GM12878 (cell line): ENCODE data around the gene LGALS4. TPM values are rescaled to one million over a fixed set of nuclear protein-coding genes. Genes with fewer than 3 reads are reported as not detected.
"Not testable (repeated sequence)": the region's sequence is repeated elsewhere in the genome, so short reads cannot be mapped to it uniquely, and the experiment has no call there.

Source experiments
- ATAC-seq: fragments of 200-7000 bp; cut with Tn5 transposase; 3 replicates; pipeline ENCODE4 v1.9.1; 2020; ENCODE audit warnings: mild to moderate bottlenecking, moderate library complexity
- BruUV-seq: library from RNA; stranded (reverse); fragments of 400-500 nt; replicated peaks from 2 replicates; lab custom pipeline; 2021; lab: Mats Ljungman, UMichigan
- CTCF ChIA-PET: fragments of 300-600 bp; sonication (Branson Sonifier 250); formaldehyde crosslinking; extraction: SDS; loops from one replicate; lab custom pipeline; 2021; ENCODE audit warnings: inconsistent platforms; lab: Yijun Ruan, JAX
- POLR2A ChIA-PET: fragments of 350-600 bp; formaldehyde crosslinking; extraction: SDS; loops from one replicate; lab custom pipeline; 2021; ENCODE audit warnings: inconsistent platforms; lab: Charles Lee
- RAD21 ChIA-PET: fragments of 300-600 bp; sonication (Branson Sonifier 250); formaldehyde crosslinking; loops from one replicate; lab custom pipeline; 2023; ENCODE audit warnings: antibody characterized with exemption; ENCODE audit not compliant: unreplicated experiment; lab: Charles Lee
- SMC1A ChIA-PET: fragments of 300-600 bp; sonication (Branson Sonifier 250); formaldehyde crosslinking; loops from one replicate; lab custom pipeline; 2023; ENCODE audit not compliant: unreplicated experiment, uncharacterized antibody; lab: Charles Lee
- DNase-seq: peaks from one replicate; pipeline ENCODE4 v3.0.0-alpha.2; 2011; ENCODE audit warnings: low read depth, low spot score
- FAIRE-seq: peaks from 3 replicates; lab custom pipeline; 2011; peaks lifted over from hg19 to GRCh38; lab: Jason Lieb, UNC
- H2AFZ ChIP-seq: 2 replicates; pipeline ENCODE4 v1.6.0; 2011; ENCODE audit warnings: low read depth, low read length, control low read depth; ENCODE audit not compliant: control insufficient read depth
- H3K27ac ChIP-seq: 2 replicates; pipeline ENCODE4 v1.5.1; 2011; ENCODE audit warnings: control low read depth; ENCODE audit not compliant: control insufficient read depth, insufficient read depth
- H3K27me3 ChIP-seq, 2 experiments: replicated peaks in 1 of 2; 2 replicates each; pipeline versions ENCODE4 v1.6.0 to v1.6.1; 2011; ENCODE audit warnings: low read length in 1 of 2; ENCODE audit not compliant: control insufficient read depth in 2 of 2, insufficient read depth in 2 of 2
- H3K36me3 ChIP-seq, 2 experiments: 2 replicates each; pipeline ENCODE4 v1.5.1; 2011; ENCODE audit warnings: low read length in 1 of 2; ENCODE audit not compliant: control insufficient read depth in 2 of 2, insufficient read depth in 2 of 2
- H3K4me1 ChIP-seq: 2 replicates; pipeline ENCODE4 v1.6.1; 2011; ENCODE audit warnings: mild to moderate bottlenecking, low read length, moderate library complexity, mixed read lengths; ENCODE audit not compliant: control insufficient read depth, insufficient read depth
- H3K4me2 ChIP-seq: 2 replicates; pipeline ENCODE4 v1.6.0; 2011; ENCODE audit warnings: control low read depth; ENCODE audit not compliant: control insufficient read depth, insufficient read depth
- H3K4me3 ChIP-seq: fragments of 200-600 bp; sonication (generic); 2 replicates; pipeline ENCODE4 v1.5.1; 2016
- H3K79me2 ChIP-seq: 2 replicates; pipeline ENCODE4 v1.6.0; 2011; ENCODE audit warnings: low read length; ENCODE audit not compliant: control insufficient read depth, insufficient read depth
- H3K9ac ChIP-seq: 2 replicates; pipeline ENCODE4 v1.8.0; 2011; ENCODE audit warnings: low read length, control low read depth, mixed read lengths; ENCODE audit not compliant: control insufficient read depth, insufficient read depth
- H3K9me3 ChIP-seq: replicated peaks from 3 replicates; pipeline ENCODE4 v1.5.1; 2011; ENCODE audit warnings: mild to moderate bottlenecking, low read length; ENCODE audit not compliant: control insufficient read depth, insufficient read depth
- H4K20me1 ChIP-seq: 2 replicates; pipeline ENCODE4 v1.6.0; 2011; ENCODE audit not compliant: control insufficient read depth, insufficient read depth
- BMI1 ChIP-seq: fragments of 450-650 bp; IDR thresholded peaks from 2 replicates; pipeline ENCODE4 v1.6.1; 2016; ENCODE audit warnings: mild to moderate bottlenecking, moderate library complexity, borderline replicate concordance
- BRCA1 ChIP-seq: IDR thresholded peaks from 2 replicates; pipeline ENCODE4 v1.6.1; 2011; ENCODE audit warnings: low read depth, low read length, improper control_type of control experiment
- HSF1 ChIP-seq: fragments of 150-350 bp; IDR thresholded peaks from 2 replicates; pipeline ENCODE4 v1.6.1; 2014; ENCODE audit warnings: mild to moderate bottlenecking, low read depth, low read length
- NFYB ChIP-seq: IDR thresholded peaks from 2 replicates; pipeline ENCODE4 v1.6.1; 2011; ENCODE audit warnings: low read depth, mild to moderate bottlenecking, low read length, improper control_type of control experiment, moderate library complexity; ENCODE audit not compliant: insufficient read depth
- SMARCA5 ChIP-seq: fragments of 450-650 bp; IDR thresholded peaks from 2 replicates; pipeline ENCODE4 v1.6.1; 2017; ENCODE audit warnings: mild to moderate bottlenecking
- ZNF592 ChIP-seq: fragments of 450-650 bp; IDR thresholded peaks from 2 replicates; pipeline ENCODE4 v1.6.1; 2017; ENCODE audit warnings: mild to moderate bottlenecking, moderate library complexity
- ZSCAN29 ChIP-seq: fragments of 450-650 bp; IDR thresholded peaks from 2 replicates; pipeline ENCODE4 v1.6.1; 2017; ENCODE audit warnings: mild to moderate bottlenecking, moderate library complexity
- WGBS: methylation state at CpG from one replicate; pipeline ENCODE4 v1.1.6; 2016; ENCODE audit warnings: low lambda C conversion rate; ENCODE audit not compliant: insufficient replicate concordance, insufficient coverage; ENCODE audit errors: missing lambda C conversion rate; 5-methylcytosine and 5-hydroxymethylcytosine counted together
- in situ Hi-C: fragments of 300-500 bp; cut with MboI; formaldehyde crosslinking; loops from 9 replicates; pipeline ENCODE4 v1.14.3; 2018; ENCODE audit warnings: mixed read lengths
- intact Hi-C: fragments of 100-400 bp; cut with micrococcal nuclease; formaldehyde crosslinking; loops from one replicate; pipeline ENCODE4 v1.14.2; 2022; ENCODE audit not compliant: unreplicated experiment
- polyA plus RNA-seq, 11 experiments: library from polyadenylated mRNA; depleted of rRNA in 4 of 11; unstranded in 6 of 11; stranded (reverse) in 5 of 11; fragments of >200 nt; fragmentation: Nextera tagmentation in 4 of 11; fragmentation: Illumina TruSeq in 1 of 11; extraction: Ambion mirVana in 4 of 11; extraction: Trizol in 1 of 11; gene quantifications; 1 replicate in 1 of 11; 2 replicates in 10 of 11; pipeline versions ENCODE4 v1.2.1 to v1.2.3, GENCODE V29; 2011 to 2016; ENCODE audit warnings: inconsistent platforms in 2 of 11, missing spikeins in 2 of 11, low read depth in 1 of 11
- total RNA-seq, 4 experiments: library from RNA; depleted of rRNA in 3 of 4; stranded (reverse); fragments of >200 nt in 3 of 4; fragmentation: Illumina TruSeq in 1 of 4; extraction: Trizol in 1 of 4; gene quantifications; 2 replicates each; pipeline versions ENCODE4 v1.2.1 to v1.2.3, GENCODE V29; 2013 to 2021

Gene LGALS4
- total and polyA plus RNA-seq, 10 of the 15 experiments (the other 5 are each of a cell fraction or from before 2014, with no cell fraction given), result 0.13 to 2.1 (median 0.26) TPM; not detected in 4

- CTCF ChIA-PET, result interaction anchor here (1.2 kb wide), 1 partner anchor 68 kb away, joined by 3 read pairs; no protein-coding TSS in a partner anchor
- intact Hi-C loops (no loop called here), in situ Hi-C loops (no loop called here)
- Histone ChIP-seq H3K36me3 (no peaks in the 10 kb centered on the region), H2AFZ (no peak overlapping the region), H3K4me3 (no peak overlapping the region), H3K79me2 (no peaks in the 10 kb centered on the region), H3K9me3 (no peaks in the 10 kb centered on the region; the same call in 2 of the 3 replicates), H3K9ac (no peak overlapping the region), H3K27ac (no peak overlapping the region), H3K4me1 (no peaks in the 10 kb centered on the region), H3K4me2 (no peak overlapping the region), H3K27me3 (no peaks in the 10 kb centered on the region), H4K20me1 (no peaks in the 10 kb centered on the region)
- RAD21 ChIA-PET, result no interaction called here
- TF ChIP-seq ZSCAN29 (no peak), SMARCA5 (no peak), HSF1 (no peak), ZNF592 (no peak), NFYB (no peak), BRCA1 (no peak), BMI1 (no peak)
- no peak for ATAC-seq
- 78% methylated on average over 10 of the region's 10 CpGs for WGBS
- no TSS peak for BruUV-seq
- POLR2A ChIA-PET, result no interaction called here
- SMC1A ChIA-PET, result interaction anchor here (0.8 kb wide), 1 partner anchor 89 kb away, joined by 3 read pairs; no protein-coding TSS in a partner anchor
- no peak for FAIRE-seq
- DNase-seq, result no peak
Observed at GRCh38 chr19:38799104-38799503, 13.6 kb downstream of the LGALS4 start.

GRCh38 chr19:38797781-38798180 lies 15.0 kb downstream of the LGALS4 start:
- H3K36me3 ChIP-seq, H3K27ac ChIP-seq, H3K27me3 ChIP-seq, ATAC-seq, FAIRE-seq, H3K4me1 ChIP-seq, H3K9me3 ChIP-seq, DNase-seq, H3K4me2 ChIP-seq, intact Hi-C loops, H3K79me2 ChIP-seq, SMC1A ChIA-PET, H2AFZ ChIP-seq, RAD21 ChIA-PET, in situ Hi-C loops, H3K9ac ChIP-seq, H3K4me3 ChIP-seq, BruUV-seq, H4K20me1 ChIP-seq, POLR2A ChIA-PET: not testable (repeated sequence)
- WGBS, result 100% methylated on average over 2 of the region's 33 CpGs
- CTCF ChIA-PET, result interaction anchor here (1.2 kb wide), 1 partner anchor 69 kb away, joined by 3 read pairs; no protein-coding TSS in a partner anchor
